SK-N-SH (cell line): ENCODE results near the gene CENPF. TPM values are rescaled to one million over a fixed set of nuclear protein-coding genes. Genes with fewer than 3 reads are reported as not detected.

ENCODE experiments used
- CTCF ChIA-PET: fragments of 300-600, 350-600 bp; formaldehyde crosslinking; extraction: SDS; loops from one replicate; lab custom pipeline; 2021; lab: Yijun Ruan, JAX
- POLR2A ChIA-PET: fragments of 350-600 bp; sonication (Branson Sonifier 250); formaldehyde crosslinking; extraction: SDS; loops from one replicate; lab custom pipeline; 2020; ENCODE audit warnings: antibody characterized with exemption, inconsistent platforms; lab: Yijun Ruan, JAX
- DNase-seq: peaks from one replicate; pipeline ENCODE4 v3.0.0; 2012
- H2AFZ ChIP-seq: fragments of 200-600 bp; sonication (generic); 2 replicates; pipeline ENCODE4 v1.8.1; 2016; ENCODE audit warnings: antibody characterized with exemption, mild to moderate bottlenecking, low read depth
- H3F3A ChIP-seq: fragments of 200-600 bp; sonication (generic); replicated peaks from 2 replicates; pipeline ENCODE3; 2016; ENCODE audit warnings: antibody characterized with exemption, mild to moderate bottlenecking; ENCODE audit not compliant: insufficient read depth
- H3K27ac ChIP-seq, 2 experiments: fragments of 200-500 bp in 1 of 2; fragments of 200-600 bp in 1 of 2; sonication (Bioruptor generic) in 1 of 2; sonication (generic), shearing (Covaris generic) in 1 of 2; 2 replicates each; pipeline versions ENCODE4 v1.5.1 to v1.6.1; 2014 to 2016; ENCODE audit warnings: low read depth in 2 of 2, inconsistent platforms in 1 of 2, low read length in 1 of 2, mild to moderate bottlenecking in 1 of 2, mixed read lengths in 1 of 2
- H3K27me3 ChIP-seq: fragments of 200-600 bp; sonication (generic), shearing (Covaris generic); 2 replicates; pipeline ENCODE4 v1.6.1; 2016; ENCODE audit warnings: mixed run types; ENCODE audit not compliant: insufficient read depth
- H3K36me3 ChIP-seq, 2 experiments: fragments of 200-500 bp in 1 of 2; fragments of 200-600 bp in 1 of 2; sonication (Bioruptor generic) in 1 of 2; sonication (generic) in 1 of 2; replicated peaks in 1 of 2; 2 replicates each; pipeline versions ENCODE3 to v1.5.1; 2014 to 2016; ENCODE audit warnings: low read length in 1 of 2, mild to moderate bottlenecking in 1 of 2; ENCODE audit not compliant: insufficient read depth in 2 of 2, control insufficient read depth in 1 of 2
- H3K4me1 ChIP-seq, 2 experiments: fragments of 200-500 bp in 1 of 2; fragments of 200-600 bp in 1 of 2; sonication (Bioruptor generic) in 1 of 2; sonication (generic), shearing (Covaris generic) in 1 of 2; 2 replicates each; pipeline versions ENCODE4 v1.5.1 to v1.6.1; 2014 to 2016; ENCODE audit warnings: low read depth in 1 of 2, low read length in 1 of 2, mixed run types in 1 of 2; ENCODE audit not compliant: insufficient read depth in 2 of 2, control insufficient read depth in 1 of 2
- H3K4me2 ChIP-seq: fragments of 200-600 bp; sonication (generic), shearing (Covaris generic); 2 replicates; pipeline ENCODE4 v1.6.1; 2017; ENCODE audit warnings: mixed run types
- H3K4me3 ChIP-seq, 2 experiments: fragments of 200-500 bp in 1 of 2; fragments of 200-600 bp in 1 of 2; sonication (Bioruptor generic) in 1 of 2; sonication (generic), shearing (Covaris generic) in 1 of 2; 2 replicates each; pipeline versions ENCODE4 v1.5.1 to v1.8.1; 2014 to 2016; ENCODE audit warnings: low read depth in 2 of 2, inconsistent platforms in 1 of 2, low read length in 1 of 2, mild to moderate bottlenecking in 1 of 2, mixed read lengths in 1 of 2, moderate library complexity in 1 of 2
- H3K79me2 ChIP-seq: fragments of 200-600 bp; sonication (generic); 2 replicates; pipeline ENCODE4 v1.8.1; 2017; ENCODE audit warnings: mild to moderate bottlenecking; ENCODE audit not compliant: insufficient read depth
- H3K9ac ChIP-seq: fragments of 200-600 bp; sonication (generic); 2 replicates; pipeline ENCODE4 v1.6.1; 2017; ENCODE audit warnings: mixed run types
- H3K9me2 ChIP-seq: fragments of 200-600 bp; sonication (generic); 2 replicates; pipeline ENCODE4 v1.6.1; 2017; ENCODE audit warnings: mixed run types
- H3K9me3 ChIP-seq: fragments of 200-600 bp; sonication (generic); 2 replicates; pipeline ENCODE4 v1.6.1; 2017; ENCODE audit warnings: mixed run types, mild to moderate bottlenecking, moderate library complexity
- H4K20me1 ChIP-seq: fragments of 200-600 bp; sonication (generic); 2 replicates; pipeline ENCODE4 v1.6.1; 2017; ENCODE audit warnings: mild to moderate bottlenecking, mixed run types; ENCODE audit not compliant: insufficient read depth
- CHD2 ChIP-seq: fragments of 150-350 bp; IDR thresholded peaks from 2 replicates; pipeline ENCODE4 v1.6.1; 2018; ENCODE audit warnings: low read length; ENCODE audit not compliant: partially characterized antibody
- ELF1 ChIP-seq: IDR thresholded peaks from 2 replicates; pipeline ENCODE4 v1.4.0; 2012
- EP300 ChIP-seq, 2 experiments: IDR thresholded peaks; 2 replicates each; pipeline versions ENCODE4 v1.4.0 to v1.6.1; 2012; ENCODE audit warnings: borderline replicate concordance in 1 of 2, low read depth in 1 of 2, low read length in 1 of 2
- EZH2phosphoT487 ChIP-seq: fragments of 200-600 bp; sonication (generic); IDR thresholded peaks from 2 replicates; pipeline ENCODE4 v1.6.1; 2017; ENCODE audit warnings: low read depth, mixed run types, mild to moderate bottlenecking, antibody characterized with exemption, moderate library complexity, borderline replicate concordance
- FOSL2 ChIP-seq: IDR thresholded peaks from 2 replicates; pipeline ENCODE4 v1.4.0; 2012; ENCODE audit warnings: low read depth, mild to moderate bottlenecking, moderate library complexity, borderline replicate concordance
- FOXJ3 ChIP-seq: sonication (generic); formaldehyde crosslinking; IDR thresholded peaks from 2 replicates; pipeline ENCODE4 v1.5.1; 2020; ENCODE audit warnings: mild to moderate bottlenecking, missing genetic modification reagents
- FOXM1 ChIP-seq: IDR thresholded peaks from 2 replicates; pipeline ENCODE4 v1.4.0; 2012; ENCODE audit warnings: low read depth, mild to moderate bottlenecking
- GABPA ChIP-seq: IDR thresholded peaks from 2 replicates; pipeline ENCODE4 v1.4.0; 2012; ENCODE audit warnings: low read depth, mild to moderate bottlenecking
- GATA2 ChIP-seq: sonication (generic); formaldehyde crosslinking; IDR thresholded peaks from 2 replicates; pipeline ENCODE4 v1.5.0; 2020; ENCODE audit warnings: mild to moderate bottlenecking, missing genetic modification reagents
- IRF3 ChIP-seq: fragments of 150-350 bp; IDR thresholded peaks from 2 replicates; pipeline ENCODE4 v1.6.1; 2016; ENCODE audit warnings: mild to moderate bottlenecking, low read depth, low read length
- JUND ChIP-seq: IDR thresholded peaks from 2 replicates; pipeline ENCODE4 v1.4.0; 2012
- MAX ChIP-seq: IDR thresholded peaks from 2 replicates; pipeline ENCODE4 v1.4.0; 2012; ENCODE audit warnings: low read depth
- NFIC ChIP-seq: IDR thresholded peaks from 2 replicates; pipeline ENCODE4 v1.4.0; 2012; ENCODE audit warnings: borderline replicate concordance
- PBX3 ChIP-seq: IDR thresholded peaks from 2 replicates; pipeline ENCODE4; 2012
- RAD21 ChIP-seq: IDR thresholded peaks from 2 replicates; pipeline ENCODE4 v1.6.1; 2012; ENCODE audit warnings: mild to moderate bottlenecking, low read length
- RFX5 ChIP-seq: IDR thresholded peaks from 2 replicates; pipeline ENCODE4 v1.6.1; 2012; ENCODE audit warnings: mild to moderate bottlenecking, improper control_type of control experiment, low read length
- RXRA ChIP-seq: IDR thresholded peaks from 2 replicates; pipeline ENCODE4 v1.4.0; 2012; ENCODE audit warnings: low read depth, mild to moderate bottlenecking, borderline replicate concordance
- SIN3A ChIP-seq: IDR thresholded peaks from 2 replicates; pipeline ENCODE4 v1.6.1; 2012; ENCODE audit warnings: low read depth, mild to moderate bottlenecking, low read length, moderate library complexity, borderline replicate concordance
- TEAD4 ChIP-seq: IDR thresholded peaks from 2 replicates; pipeline ENCODE4 v1.4.0; 2012; ENCODE audit warnings: mild to moderate bottlenecking, borderline replicate concordance; ENCODE audit not compliant: insufficient read depth
- USF1 ChIP-seq: IDR thresholded peaks from 2 replicates; pipeline ENCODE4 v1.4.0; 2012; ENCODE audit warnings: low read depth, borderline replicate concordance
- USF2 ChIP-seq: fragments of 150-350 bp; IDR thresholded peaks from 2 replicates; pipeline ENCODE4 v1.6.1; 2017; ENCODE audit warnings: antibody characterized with exemption, low read length, low read depth, borderline replicate concordance
- YY1 ChIP-seq: IDR thresholded peaks from 2 replicates; pipeline ENCODE4 v1.4.0; 2012; ENCODE audit warnings: low read depth, mild to moderate bottlenecking
- WGBS: methylation state at CpG from one replicate; pipeline ENCODE4 v1.1.6; 2017; ENCODE audit warnings: low lambda C conversion rate; 5-methylcytosine and 5-hydroxymethylcytosine counted together
- polyA plus RNA-seq, 3 experiments: library from polyadenylated mRNA; depleted of rRNA; stranded (reverse); fragments of >200 nt; gene quantifications; 2 replicates each; pipeline ENCODE4 v1.2.3, GENCODE V29; 2012

Gene CENPF
- polyA plus RNA-seq, 1 of the 3 experiments (the other 2 are of a cell fraction): 14.5 TPM

- no peaks in the 10 kb centered on the region for H4K20me1 ChIP-seq
- TF ChIP-seq USF2 (no peak), TEAD4 (no peak), FOXM1 (no peak), MAX (no peak), CHD2 (no peak), FOSL2 (no peak), JUND (no peak), RXRA (no peak), FOXJ3 (CRISPR knock-in tag) (no peak), EZH2phosphoT487 (no peak)
- no peak overlapping the region for H3K4me3 ChIP-seq
- peaks cover 9% of the 10 kb centered on the region; the same call in 1 of the 2 replicates for H3K9me3 ChIP-seq
- H3K79me2 ChIP-seq: no peaks in the 10 kb centered on the region
- ChIA-PET POLR2A (no interaction called here), CTCF (interaction anchor here (1.1 to 18.6 kb wide), 4 partner anchors 10 to 359 kb away, joined by 3 to 323 read pairs (median 10); no protein-coding TSS in a partner anchor)
- no peak for DNase-seq
- no peak overlapping the region for H2AFZ ChIP-seq
- H3K36me3 ChIP-seq: no peaks in the 10 kb centered on the region
- no peaks in the 10 kb centered on the region for H3K9me2 ChIP-seq
- no peak overlapping the region for H3K4me2 ChIP-seq
- peaks cover 3 to 30% of the 10 kb centered on the region in 2 experiments for H3K4me1 ChIP-seq
- no peak overlapping the region for H3K27ac ChIP-seq
- no peaks in the 10 kb centered on the region for H3K27me3 ChIP-seq
- H3K9ac ChIP-seq: no peak overlapping the region
- peaks cover 39% of the 10 kb centered on the region for H3F3A ChIP-seq
Observed at GRCh38 chr1:214579183-214579582, 23.8 kb upstream of the CENPF start.

GRCh38 chr1:214581785-214582184 lies 21.2 kb upstream of the CENPF start:
- DNase-seq: no peak
- peak overlapping the region; percentile 32 for H3K4me2 ChIP-seq
- peak overlapping the region in 1 of 2 experiments; percentile 67; a peak in 2 of 4 replicates for H3K27ac ChIP-seq
- TF ChIP-seq NFIC (peak; percentile 97), RFX5 (no peak), EP300 (IDR thresholded peaks at IDR 0.05; ENCODE audit: borderline replicate concordance in 1 of 2, low read depth in 1 of 2, low read length in 1 of 2) (peak in 1 of 2 experiments; percentile 95; a peak in 2 of 4 replicates), IRF3 (no peak), YY1 (0 out of 2 replicates have a peak, but pooled peaks have one; percentile 10), GATA2 (no peak), USF1 (no peak), RAD21 (no peak), PBX3 (peak; percentile 95), ELF1 (peak; percentile 46; the same call in 1 of the 2 replicates), SIN3A (peak; percentile 53; the same call in 1 of the 2 replicates), CHD2 (no peak), JUND (peak; percentile 89), TEAD4 (peak; percentile 88), GABPA (0 out of 2 replicates have a peak, but pooled peaks have one; percentile 12)

More at GRCh38 chr1:214581785-214582184, 21.2 kb upstream of the CENPF start:
- peak overlapping the region; percentile 24; the same call in 1 of the 2 replicates for H3K9ac ChIP-seq
- H3K4me1 ChIP-seq: peaks cover 3 to 38% of the 10 kb centered on the region in 2 experiments
- no peaks in the 10 kb centered on the region for H3K79me2 ChIP-seq
- ChIA-PET CTCF (interaction anchor here (1.0 to 18.6 kb wide), 4 partner anchors 47 to 367 kb away, joined by 3 to 323 read pairs (median 10); no protein-coding TSS in a partner anchor), POLR2A (no interaction called here)
- H2AFZ ChIP-seq: no peak overlapping the region
- H3K36me3 ChIP-seq: no peaks in the 10 kb centered on the region
- peaks cover 47% of the 10 kb centered on the region for H3F3A ChIP-seq
- 6% methylated on average over 2 of the region's 2 CpGs for WGBS
- no peaks in the 10 kb centered on the region for H3K9me2 ChIP-seq
- no peaks in the 10 kb centered on the region for H3K27me3 ChIP-seq
- H3K4me3 ChIP-seq: no peak overlapping the region
- H4K20me1 ChIP-seq: no peaks in the 10 kb centered on the region
- no peaks in the 10 kb centered on the region for H3K9me3 ChIP-seq
